Anterior cingulate cortex (tissue), 58 donors: ENCODE results near the gene HOXA7.

Experiments
- DNase-seq, 58 donors: peaks; one replicate each; lab custom pipeline; 2025; lab: John Stamatoyannopoulos, UW

HOXA7 gene

GRCh38 chr7:27194002-27194352, 37.5 kb upstream of the HOXA7 start:
- no peak for DNase-seq

- no peak for DNase-seq
These were observed 37.0 kb upstream of the HOXA7 start for GRCh38 chr7:27193335-27194001.

GRCh38 chr7:27192546-27193334, 36.3 kb upstream of the HOXA7 start:
- no peak for DNase-seq

GRCh38 chr7:27191833-27192545, 35.5 kb upstream of the HOXA7 start:
- DNase-seq = no peak

GRCh38 chr7:27191161-27191731, 34.8 kb upstream of the HOXA7 start:
- no peak for DNase-seq

- DNase-seq = no peak
These were observed 33.7 kb upstream of the HOXA7 start for GRCh38 chr7:27189997-27190748.

- DNase-seq = no peak
These were observed 33.0 kb upstream of the HOXA7 start for GRCh38 chr7:27189295-27189996.

- DNase-seq = no peak
These were observed 32.2 kb upstream of the HOXA7 start for GRCh38 chr7:27188386-27189294.

- DNase-seq = no peak
These were observed 31.3 kb upstream of the HOXA7 start for GRCh38 chr7:27187475-27188385.

GRCh38 chr7:27186668-27187474, 30.4 kb upstream of the HOXA7 start:
- no peak for DNase-seq

GRCh38 chr7:27185854-27186667, 29.6 kb upstream of the HOXA7 start:
- no peak for DNase-seq

GRCh38 chr7:27185013-27185853, 28.8 kb upstream of the HOXA7 start, which contains the start of gene HOXA11:
TSS of gene HOXA11 (minus strand) at chr7:27185232. CDS start at chr7:27185144, 88 bp downstream.
- no peak for DNase-seq

- no peak for DNase-seq
These were observed 28.0 kb upstream of the HOXA7 start for GRCh38 chr7:27184337-27185012.

GRCh38 chr7:27183682-27184336, 27.3 kb upstream of the HOXA7 start:
- DNase-seq = no peak
